ENCODE measurements around the gene KRTAP5-5.

DNA sequence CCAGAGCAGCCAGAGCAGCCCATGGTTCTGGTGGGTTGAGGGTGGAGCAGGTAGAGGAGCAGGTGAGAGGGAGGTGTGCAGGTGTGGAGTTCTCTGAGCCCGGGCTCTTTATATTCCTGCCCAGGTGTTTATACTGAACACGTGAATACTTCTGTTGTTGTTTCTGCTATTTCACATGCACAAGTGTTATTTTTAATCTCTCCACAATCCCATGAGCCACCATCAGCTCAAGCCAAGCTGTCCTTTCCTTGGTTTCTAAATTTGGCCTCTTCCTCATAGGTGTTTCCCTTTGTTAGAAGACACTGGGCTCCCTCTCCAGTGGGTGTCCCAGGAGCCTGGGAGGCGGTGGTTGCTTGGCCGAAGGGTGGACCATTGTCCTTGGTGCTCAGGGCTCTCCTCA, 21.2 kb upstream of the KRTAP5-5 start, which contains the start of gene KRTAP5-3:
- no peak for TF ChIP-seq SPI1 (IDR thresholded peaks at IDR 0.05; ENCODE audit: low read depth, low read length)
- no peak for TF ChIP-seq POLR2A (IDR thresholded peaks at IDR 0.05; ENCODE audit: low read depth, low read length)
- TF ChIP-seq PAX5 (IDR thresholded peaks at IDR 0.05; ENCODE audit: insufficient read depth, low read length, severe bottlenecking), result no peak
- no peak for TF ChIP-seq POLR2AphosphoS5 (IDR thresholded peaks at IDR 0.05; ENCODE audit: low read depth, low read length)

Measured in GM12891 (cell line).